Activated gamma-delta T cell treated with anti-CD3 and anti-CD28 coated beads, Interleukin-2, amount 50 U/mL, for 16 hours (primary cell): ENCODE results near the gene PLA2G2F.
"Not testable (repeated sequence)": the region's sequence is repeated elsewhere in the genome, so short reads cannot be mapped to it uniquely, and the experiment has no call there.

Source experiments
- DNase-seq: peaks from one replicate; pipeline ENCODE4 v3.0.0-alpha.2; 2020; ENCODE audit warnings: low read depth

The PLA2G2F gene

GRCh38 chr1:20114021-20114648, 25.0 kb upstream of the PLA2G2F start:
- DNase-seq: no peak

DNA sequence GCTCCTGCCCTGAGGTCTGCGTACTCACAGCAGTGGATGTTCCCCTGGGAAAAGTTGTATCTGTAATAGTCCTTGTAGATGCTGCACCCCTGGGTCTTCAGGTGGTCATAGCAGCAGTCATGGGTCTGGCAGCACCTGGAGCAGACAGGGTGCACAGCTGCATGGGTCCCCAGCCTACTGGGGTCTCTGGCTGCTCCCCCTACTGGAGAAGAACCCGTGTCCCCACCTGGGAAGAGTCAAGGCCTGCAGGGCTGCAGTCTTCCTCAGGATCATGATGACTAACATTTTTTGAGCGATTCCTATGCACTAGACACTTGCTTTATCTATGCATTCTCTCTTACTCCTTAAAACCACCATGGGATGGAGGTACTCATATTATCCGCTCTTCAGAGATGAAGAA, 23.6 kb upstream of the PLA2G2F start:
- no peak for DNase-seq

DNA sequence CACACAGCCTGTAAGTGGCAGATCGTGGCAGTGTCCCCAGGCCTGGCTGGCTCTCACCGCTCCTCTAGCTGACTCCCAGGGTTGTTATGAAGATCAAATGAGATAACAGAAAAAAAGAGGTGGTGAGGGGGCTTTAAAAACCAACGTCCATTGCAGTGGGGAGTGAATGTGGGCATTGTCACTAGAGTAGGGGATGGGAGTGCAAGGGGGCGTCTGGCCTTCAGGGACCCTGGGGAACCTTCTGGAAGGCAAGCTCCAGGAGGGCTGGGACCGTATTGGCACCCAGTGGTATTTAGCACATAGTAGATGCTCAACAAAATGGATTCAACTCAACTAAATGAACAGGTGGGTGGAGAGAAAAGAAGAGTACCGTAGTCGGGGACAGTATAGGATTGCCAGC, 23.2 kb upstream of the PLA2G2F start:
- no peak for DNase-seq

DNA sequence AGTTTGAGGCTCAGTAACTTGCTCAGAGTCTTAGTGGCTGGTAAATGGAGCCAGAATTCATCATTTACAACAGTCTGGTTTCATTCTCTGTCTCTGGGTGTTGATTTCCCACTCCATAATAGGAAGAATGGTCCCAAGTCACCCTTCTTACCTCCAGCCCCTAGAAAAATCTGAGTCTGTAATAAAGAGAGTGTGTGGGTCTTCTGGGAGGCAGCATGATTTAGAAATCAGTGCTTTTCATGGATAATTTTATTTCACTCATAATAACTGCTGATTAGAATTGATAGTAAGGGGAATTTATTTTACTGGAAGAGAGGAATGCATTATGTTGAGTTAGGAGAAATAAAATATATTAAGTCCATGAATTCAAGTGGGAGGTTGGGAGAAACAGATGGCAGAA, 21.9 kb upstream of the PLA2G2F start:
- no peak for DNase-seq

DNA sequence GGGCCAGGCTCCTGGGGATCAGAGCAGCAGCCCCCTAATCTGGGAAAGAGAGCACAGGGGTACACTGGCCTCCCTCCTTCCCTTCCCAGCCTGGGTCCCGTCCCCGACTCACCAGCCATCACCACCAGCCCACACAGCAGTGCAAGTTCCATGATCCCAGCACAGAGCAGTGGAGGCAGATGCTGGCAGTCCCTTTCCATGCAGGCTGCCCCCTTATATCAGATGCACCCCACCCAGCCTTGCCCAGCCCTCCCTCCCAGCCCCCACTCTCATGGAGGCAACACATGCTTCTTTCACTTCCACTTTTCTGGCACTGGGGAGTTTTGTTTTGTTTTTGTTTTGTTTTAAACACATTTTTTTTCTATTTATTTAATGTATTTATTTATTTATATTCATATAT, 19.8 kb upstream of the PLA2G2F start, which contains the start of gene PLA2G2D:
Gene PLA2G2D (minus strand): TSS at position 190 of the 400 bp plus-strand sequence. CDS start 38 bp downstream, at position 152.
- no peak for DNase-seq

DNA sequence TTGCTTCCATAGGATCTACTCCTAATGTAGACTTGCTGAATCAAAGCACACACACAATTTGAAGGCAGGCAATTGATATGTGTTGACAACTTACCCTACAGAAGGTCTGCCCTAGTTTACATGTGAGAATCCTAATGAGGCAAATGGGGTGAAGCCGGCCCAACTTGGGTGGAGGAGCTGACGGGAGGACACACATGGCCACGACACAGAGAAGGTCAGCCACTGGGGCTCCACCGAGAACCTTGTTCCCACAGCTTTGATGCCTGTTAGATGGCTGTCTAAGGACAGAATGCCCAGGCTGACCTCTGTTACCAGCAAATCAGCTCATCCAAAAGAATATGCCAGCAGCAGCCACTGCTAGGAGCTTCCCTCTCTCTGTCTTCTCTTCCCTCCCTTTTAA, 18.3 kb upstream of the PLA2G2F start:
- DNase-seq: no peak

GRCh38 chr1:20123722-20124455, 15.2 kb upstream of the PLA2G2F start:
- no peak for DNase-seq

DNA sequence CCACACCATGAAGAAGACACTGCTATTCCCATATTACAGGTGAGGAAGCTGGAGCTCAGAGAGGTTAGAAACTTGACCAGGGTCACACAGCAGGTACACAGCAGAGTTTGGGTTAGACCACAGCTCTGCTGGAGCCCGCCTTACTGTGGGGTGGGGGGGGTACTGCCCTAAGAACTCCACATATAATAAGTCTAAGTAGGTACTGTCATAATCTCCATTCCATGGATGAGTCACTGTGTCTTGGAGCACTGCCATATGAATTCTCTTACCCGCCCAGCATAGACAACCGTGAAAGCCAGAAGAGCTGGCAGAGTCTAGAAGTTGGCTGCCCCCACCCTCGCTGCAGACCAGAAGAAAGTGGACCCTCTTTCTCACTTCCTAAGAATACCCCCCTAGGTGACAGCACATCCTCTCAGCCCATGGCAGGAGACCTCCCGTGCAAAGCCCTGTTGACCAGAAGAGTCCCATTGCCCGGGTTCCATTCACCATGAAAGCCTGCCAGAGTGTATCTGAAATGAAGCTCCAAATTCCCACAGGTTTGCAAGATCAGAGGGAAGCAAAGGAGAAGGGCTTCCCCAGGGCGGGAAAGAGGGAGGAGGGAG, 14.6 kb upstream of the PLA2G2F start:
- no peak for DNase-seq

DNA sequence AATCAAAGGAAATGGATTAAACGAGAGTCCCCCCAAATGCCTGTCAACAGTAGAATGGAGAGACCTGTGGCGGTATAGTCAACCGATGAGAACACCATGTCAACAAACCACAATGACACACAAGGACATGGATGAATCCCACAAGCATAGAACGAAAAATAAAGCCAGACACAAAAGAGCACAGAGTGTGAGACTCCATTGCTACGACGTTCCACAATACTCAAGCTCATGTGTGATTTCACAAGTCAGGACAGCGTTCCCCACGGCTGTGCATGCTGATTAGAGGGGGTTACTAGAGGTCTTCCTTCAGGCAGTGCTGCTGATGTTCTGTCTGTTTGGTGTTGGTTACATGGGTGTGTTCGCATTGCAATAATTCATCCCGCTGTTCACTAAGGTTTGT, 14.0 kb upstream of the PLA2G2F start:
- DNase-seq: no peak

DNA sequence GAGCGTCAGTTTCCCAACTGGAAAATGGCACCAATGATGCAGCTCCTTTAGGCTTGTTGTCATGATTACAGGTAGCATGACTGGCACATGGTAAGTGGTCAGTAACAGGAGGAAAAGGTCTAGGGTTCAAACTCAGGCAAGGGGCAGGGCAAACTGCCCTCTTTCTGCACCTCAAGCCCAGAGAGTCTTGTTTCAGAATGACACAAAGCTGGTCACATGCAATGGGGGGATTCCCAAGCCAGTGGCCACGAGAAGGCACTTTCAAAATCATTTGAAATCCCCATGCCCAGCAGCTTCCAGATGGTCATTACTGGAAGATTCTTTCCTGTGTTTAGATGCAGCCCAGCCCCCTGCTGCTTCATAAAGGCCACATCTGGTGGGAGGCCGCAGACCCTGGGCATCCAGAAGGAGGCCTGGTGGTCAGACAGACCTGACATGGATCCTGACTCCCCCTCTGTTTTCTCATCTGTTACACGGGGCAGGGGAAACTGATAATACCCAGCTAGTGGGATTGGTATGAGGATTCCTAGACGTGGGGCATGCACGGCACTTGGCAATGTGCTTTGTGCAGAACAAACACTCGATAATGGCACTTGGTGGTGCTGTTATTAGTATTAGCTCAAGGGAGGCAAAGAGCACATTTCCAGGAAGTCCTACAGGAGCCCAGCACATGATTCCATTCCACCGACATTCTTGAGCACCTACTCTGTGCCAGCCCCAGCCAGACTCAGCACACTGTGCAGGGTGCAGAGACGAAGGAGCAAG, 12.9 kb upstream of the PLA2G2F start:
- no peak for DNase-seq

GRCh38 chr1:20126806-20127440, 12.2 kb upstream of the PLA2G2F start:
- DNase-seq: no peak

DNA sequence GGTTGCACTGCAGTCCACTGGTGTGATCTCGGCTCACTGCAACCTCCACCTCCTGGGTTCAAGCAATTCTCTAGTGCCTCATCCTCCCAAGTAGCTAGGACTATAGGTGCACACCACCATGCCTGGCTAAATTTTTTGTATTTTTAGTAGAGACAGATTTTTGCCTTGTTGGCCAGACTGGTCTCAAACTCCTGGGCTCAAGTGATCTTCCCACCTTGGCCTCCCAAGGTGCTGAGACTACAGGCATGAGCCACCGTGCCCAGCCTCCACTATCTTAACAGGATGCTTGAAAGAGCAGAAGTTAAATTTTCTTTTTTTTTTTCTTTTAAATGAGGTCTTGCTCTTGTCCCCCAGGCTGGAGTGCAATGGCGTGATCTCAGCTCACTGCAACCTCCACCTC, 8.6 kb upstream of the PLA2G2F start:
- not testable (repeated sequence) for DNase-seq

DNA sequence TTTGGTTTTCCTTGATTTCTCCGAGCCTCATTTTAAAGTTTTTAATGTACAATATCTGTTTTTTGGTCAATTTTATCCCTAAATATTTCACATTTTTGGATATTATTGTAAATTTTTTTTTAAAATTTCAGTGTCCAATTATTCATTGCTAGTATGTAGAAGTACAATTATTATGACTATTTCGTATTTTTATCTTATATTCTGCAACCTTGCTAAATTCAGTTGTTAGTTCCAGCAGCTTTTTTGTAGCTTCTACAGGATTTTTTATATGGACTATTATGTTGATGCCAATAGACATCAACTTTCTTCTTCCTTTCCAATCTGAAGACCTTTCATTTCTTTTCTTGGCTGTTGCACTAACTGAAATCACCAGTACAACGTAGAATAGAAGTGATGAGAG, 4.1 kb upstream of the PLA2G2F start:
- DNase-seq: no peak

DNA sequence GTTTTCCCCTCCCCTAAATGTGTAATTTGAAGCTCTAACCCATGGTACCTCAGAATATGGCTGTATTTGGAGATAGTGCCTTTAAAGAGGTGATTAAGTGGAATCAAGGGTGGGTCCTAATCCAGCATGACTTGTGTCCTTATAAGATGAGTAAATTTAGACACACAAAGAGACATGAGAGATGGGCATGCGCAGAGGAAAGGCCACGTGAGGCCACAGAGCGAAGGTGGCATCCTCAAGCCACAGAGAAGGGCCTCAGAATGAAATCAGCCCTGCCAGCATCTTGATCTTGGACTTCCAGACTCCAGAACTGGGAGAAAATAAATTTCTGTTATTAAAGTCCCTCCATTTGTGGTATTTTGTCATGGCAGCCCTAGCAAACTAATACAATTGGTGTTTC, 2.9 kb upstream of the PLA2G2F start:
- no peak for DNase-seq

DNA sequence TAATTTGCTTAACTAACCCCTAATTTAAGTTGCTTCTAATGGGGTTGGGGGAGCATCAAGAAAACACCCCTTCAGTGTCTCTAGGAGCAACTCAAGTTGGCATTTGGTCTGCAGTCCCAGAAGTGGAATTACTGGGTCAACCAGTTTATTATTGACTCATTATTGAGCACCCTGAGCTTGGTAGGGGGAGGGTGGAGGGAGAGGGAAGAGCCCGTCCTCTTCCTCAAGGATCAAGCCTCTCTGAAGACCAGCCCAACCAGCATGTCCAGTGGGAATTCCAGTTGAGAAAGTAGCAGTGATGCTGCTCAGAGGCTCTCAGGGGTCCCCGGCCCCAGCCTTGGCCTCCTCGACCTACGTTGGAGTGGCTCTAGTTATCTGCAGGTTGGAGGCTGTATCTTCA, 2.1 kb upstream of the PLA2G2F start:
- DNase-seq: no peak

DNA sequence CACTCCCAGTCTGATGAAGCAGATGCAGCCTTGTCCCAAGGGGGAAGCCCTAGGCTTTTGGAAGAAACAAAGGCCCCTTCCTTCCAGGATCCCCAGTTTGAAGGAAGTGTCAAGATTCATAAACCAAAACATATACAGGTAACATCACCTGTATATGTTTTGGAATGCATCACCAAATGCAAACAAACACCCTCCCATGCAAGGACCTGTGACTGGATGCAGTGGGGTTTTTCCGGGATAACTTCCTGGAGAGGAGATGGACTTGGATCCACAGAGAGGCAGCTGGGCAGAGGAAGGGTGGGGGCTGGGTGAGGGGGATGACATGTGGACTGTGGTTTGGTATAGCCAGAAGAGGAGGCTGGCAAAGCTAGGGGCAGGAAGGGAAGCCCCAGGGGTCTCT, 1.5 kb upstream of the PLA2G2F start:
- DNase-seq: no peak

DNA sequence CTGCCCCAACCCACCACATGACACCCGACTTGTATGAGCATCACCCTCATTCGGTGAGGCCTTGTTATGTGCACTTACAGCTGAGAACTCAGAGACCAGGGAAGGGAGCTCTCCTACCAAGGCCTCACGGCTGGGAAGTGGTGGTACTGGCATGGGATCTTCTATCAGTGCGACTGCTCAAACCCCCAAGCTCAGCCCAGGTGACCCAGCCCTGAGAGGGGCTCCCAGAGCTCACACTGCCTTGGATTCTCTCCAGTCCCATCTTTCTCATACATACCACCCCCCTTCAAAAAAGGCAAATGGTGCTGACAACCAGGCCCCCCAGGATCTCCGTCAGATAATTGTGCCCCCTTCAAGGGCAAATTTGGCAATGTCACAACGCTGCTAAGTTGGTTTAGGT, 777 bp upstream of the PLA2G2F start:
- DNase-seq: no peak

- no peak for DNase-seq
These were observed 871 bp downstream of the PLA2G2F start for GRCh38 chr1:20139776-20140612.

GRCh38 chr1:20141001-20141400, 1.9 kb downstream of the PLA2G2F start:
- no peak for DNase-seq

DNA sequence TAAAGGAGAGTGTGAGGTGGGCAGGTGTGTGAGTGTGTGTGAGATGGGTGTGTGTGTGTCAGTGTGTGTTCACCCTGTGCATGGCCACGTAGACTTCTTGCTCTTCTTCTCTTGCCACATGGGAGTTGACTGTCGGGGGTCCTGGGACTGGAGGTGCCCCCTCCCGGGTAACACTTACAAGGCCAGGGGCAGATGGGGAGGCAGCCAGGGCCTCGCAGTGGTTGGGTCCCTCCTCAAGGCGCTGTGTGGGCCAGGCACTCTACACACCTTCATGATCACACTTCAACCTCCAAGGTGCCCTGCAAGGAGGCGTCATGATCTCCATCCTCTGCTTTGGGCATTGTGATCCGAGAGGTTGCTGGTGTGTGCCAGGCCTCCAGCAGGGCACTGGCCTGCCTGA, 2.3 kb downstream of the PLA2G2F start:
- no peak for DNase-seq

DNA sequence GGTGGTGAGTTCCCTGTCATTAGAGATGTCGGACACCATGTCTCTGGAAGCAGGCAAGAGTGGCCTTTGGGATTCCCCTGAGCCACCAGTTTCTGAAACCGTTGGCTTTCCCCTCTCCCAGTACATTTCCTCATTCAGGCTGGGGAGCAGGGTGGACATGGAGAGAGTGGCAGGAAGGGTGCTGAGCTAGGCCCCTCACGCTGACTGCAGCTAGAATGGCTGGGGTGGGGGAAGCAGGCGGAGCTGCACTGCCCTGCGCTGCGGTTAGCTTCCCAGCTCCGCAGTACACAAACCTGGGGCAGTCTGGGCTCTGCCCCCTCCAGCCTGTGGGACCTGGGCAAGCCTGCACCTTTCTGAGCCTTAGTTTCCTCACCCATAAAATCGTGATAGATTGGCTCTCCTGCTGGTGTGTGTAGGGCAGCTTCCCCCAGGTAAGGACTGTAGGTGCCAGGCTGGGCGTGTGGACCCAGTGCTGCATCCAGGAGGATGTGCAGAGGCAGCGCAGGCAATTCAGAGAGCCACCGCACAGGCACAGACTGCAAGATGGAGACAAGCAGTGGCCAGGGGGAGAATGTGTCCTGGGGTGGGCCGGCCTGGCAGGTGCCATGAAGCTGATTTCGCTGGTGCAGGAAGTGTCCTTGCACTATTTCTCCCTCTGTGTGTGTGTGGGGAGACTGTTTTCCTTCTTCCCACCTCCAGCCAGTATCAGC, 3.0 kb downstream of the PLA2G2F start:
- DNase-seq: no peak
